ENCODE measurements around the gene FAU.

FAU gene

GRCh38 chr11:65107078-65107477 lies 14.9 kb downstream of the FAU start:
- DNase-seq = no peak

GRCh38 chr11:65104628-65105027 lies 17.3 kb downstream of the FAU start:
- no peak for DNase-seq

DNA sequence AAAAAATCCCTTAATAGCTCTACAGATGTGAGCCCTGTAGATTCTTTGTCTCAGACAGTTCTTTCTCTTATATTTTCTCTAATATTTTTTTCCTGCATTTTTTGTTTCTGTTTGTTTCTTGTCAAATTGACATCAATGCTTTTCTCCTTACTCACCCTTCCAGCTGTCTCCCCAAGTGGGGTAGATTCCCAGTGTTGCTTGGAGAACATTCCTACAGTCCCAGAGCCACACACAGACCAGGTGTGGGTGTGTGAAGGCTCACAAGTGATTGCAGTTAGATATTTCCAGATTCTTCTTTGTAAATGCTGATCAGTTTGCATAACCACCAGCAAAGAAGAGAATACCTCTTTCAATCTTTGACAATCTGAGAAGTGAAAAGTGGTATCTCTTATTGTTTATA lies 18.5 kb downstream of the FAU start:
- no peak for DNase-seq

DNA sequence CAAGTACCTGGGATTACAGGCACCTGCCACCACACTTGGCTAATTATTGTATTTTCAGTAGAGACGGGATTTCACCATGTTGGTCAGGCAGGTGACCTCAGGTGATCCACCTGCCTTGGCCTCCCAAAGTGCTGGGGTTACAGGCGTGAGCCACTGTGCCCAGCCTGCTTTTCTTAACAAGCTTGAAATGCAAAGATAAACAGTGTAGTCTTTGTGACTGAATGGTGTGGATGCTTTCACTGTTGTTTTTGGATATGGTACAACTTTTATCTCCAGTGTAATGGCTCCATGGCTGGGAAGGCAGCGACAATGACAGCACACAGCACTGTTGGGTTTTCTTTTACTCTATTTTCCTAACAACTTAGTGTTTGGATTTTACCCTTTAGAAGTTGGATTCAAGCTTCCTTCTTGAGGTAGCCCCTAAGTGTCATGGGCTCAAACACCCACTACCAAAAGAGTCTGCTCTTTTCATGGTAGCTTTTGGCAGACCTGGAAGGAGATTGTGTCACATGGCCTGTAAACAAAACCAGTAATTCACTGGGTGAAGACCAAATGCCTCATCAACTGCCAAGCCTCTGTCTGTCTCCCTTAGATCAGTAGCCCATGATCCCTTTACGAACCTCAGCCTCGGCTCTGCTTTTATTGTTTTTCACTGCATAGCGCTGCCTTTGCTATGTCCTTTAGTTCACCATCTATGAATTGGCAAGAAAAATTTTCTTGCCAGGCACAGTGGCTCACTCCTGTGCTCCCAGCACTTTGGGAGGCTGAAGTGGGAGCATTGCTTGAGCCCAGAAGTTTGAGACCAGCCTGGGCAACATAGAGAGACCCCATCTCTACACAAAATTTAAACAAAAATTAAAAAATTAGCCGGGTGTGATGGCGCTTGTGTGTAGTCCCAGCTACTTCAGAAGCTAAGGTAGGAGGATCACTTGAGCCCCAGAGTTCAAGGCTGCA lies 19.5 kb downstream of the FAU start:
- no peak for DNase-seq

- DNase-seq = no peak
Observed at GRCh38 chr11:65100674-65101350, 21.1 kb downstream of the FAU start.

DNA sequence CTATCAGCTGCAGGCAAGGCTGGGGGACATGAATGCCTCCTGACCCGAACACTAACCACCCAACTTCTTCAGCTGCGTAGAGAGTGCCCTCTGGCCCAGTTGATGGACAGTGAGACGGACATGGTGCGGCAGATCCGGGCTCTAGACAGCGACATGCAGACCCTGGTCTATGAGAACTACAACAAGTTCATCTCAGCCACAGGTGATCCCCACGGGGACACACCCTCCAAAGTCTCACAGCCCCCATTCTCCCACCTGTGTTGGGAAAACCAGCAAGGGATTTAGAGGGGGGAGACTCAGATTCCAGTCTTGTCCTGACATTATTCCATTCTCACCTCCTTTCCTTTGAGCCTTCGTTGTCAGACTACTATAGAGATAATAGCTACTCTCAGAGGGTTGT lies 25.0 kb downstream of the FAU start:
- no peak for DNase-seq

DNA sequence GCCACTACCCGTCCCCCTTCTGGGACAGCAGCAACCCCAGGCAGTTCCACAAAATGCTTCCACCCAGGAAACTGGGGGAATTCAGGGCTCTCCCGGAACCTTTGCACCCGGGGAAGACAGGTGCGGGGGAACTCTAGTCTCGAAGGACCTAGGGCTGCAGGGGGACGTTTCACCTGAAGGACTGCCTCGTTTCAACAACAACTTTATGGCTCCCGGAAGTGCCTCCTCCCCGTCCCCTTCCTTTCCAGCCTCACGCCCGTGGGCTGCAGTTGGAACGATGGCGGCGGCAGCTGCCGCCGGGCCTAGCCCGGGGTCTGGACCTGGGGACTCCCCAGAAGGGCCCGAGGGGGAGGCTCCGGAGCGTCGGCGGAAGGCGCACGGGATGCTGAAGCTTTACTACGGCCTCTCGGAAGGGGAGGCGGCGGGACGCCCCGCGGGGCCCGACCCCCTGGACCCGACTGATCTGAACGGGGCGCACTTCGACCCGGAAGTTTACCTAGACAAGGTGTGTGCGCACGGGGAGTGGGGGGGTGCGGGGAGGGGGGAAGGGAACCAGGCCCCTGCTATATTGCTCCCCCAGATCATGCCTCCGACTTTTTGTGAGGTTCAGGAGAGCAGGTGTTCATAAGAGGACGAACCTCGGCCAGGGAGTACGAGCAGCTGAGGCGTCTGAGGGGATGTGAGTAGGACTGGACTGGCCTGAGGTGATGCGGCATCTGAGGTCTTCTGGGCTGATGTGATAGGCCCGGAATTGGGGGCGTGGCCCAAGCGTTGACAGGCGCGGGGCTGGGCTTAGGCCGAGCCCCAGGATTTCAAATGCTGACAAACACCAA lies 25.7 kb downstream of the FAU start, which contains the start of gene VPS51:
Gene VPS51, plus strand, starts transcription at position 241 of the 833 bp plus-strand sequence. Its CDS starts 37 bp downstream, at position 278.
- peak; percentile 78 for DNase-seq

- no peak for DNase-seq
Observed at GRCh38 chr11:65095427-65095826, 26.5 kb downstream of the FAU start.

- DNase-seq = no peak
Observed at GRCh38 chr11:65090628-65091027, 31.3 kb downstream of the FAU start.

DNA sequence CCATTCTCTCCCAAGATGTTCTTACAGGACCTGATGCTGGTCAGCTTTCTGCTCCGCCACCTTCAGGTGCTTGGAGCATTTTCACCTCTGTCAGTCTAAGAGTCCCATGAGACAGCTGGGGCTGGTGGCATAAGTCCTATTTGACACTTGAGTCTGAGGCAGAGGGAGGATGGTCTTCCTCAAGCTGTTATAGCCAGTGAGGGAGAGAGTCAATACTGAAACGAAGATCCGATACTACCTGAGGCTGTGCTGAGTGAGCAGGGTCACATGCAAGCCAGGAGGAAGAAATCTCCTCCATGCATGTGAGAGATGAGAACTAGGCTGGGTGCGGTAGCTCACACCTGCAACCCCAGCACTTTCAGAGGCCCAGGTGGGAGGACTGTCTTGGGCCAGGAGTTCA lies 32.3 kb downstream of the FAU start:
- DNase-seq = no peak

GRCh38 chr11:65087827-65088226 lies 34.1 kb downstream of the FAU start:
- DNase-seq = no peak

- no peak for DNase-seq
Observed at GRCh38 chr11:65087216-65087615, 34.7 kb downstream of the FAU start.

GRCh38 chr11:65086809-65087208 lies 35.1 kb downstream of the FAU start:
- DNase-seq = no peak

DNA sequence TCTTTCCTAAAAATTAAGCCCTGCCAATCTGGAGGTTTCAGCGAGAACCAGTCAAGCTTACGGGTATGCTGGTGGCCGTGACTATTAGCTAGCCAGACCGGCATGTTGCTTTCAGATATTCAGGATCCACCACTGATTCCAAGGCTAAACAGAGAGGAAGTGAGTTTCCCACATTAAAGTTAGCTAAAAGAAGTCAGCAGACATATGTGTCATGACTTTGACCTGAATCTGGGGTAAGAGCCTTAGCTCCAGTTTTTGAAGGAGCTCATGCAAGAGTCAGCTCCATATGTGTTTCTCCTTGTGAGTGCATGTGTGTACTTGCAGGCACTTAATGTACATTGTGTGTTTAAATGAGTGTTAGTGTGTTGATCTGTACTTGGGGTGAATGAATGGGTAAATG lies 36.5 kb downstream of the FAU start:
- DNase-seq = no peak

DNA sequence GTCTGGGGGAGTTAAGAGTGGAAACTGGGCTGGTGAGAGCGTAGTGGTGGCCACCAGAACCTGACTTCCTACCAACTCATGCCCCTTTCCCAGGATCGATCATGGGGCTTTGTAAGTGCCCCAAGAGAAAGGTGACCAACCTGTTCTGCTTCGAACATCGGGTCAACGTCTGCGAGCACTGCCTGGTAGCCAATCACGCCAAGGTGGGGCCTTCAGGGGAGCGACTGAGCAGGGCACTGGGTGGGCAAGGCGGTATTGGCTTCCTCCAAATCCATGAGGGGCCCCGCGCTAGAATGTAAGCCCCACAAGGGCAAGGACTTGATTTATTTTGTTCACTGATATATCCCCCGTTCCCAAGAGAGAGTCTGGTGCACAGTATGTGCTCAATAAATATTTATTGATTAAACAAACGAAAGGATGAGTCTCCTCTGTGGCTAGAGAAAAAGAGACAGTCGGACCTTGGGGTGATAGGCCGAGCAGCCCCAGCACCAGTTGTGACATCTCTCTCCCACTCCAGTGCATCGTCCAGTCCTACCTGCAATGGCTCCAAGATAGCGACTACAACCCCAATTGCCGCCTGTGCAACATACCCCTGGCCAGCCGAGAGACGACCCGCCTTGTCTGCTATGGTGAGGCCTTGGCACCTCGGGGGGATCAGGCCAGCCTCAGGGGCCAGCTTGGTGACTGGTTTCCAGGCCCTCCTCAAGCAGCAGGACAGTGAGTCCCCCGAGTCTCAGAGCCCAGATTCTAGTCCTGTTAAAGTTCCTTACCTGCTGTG lies 37.1 kb downstream of the FAU start:
- DNase-seq = no peak

GRCh38 chr11:65083834-65084597 lies 37.9 kb downstream of the FAU start, which contains the start of the genes CDCA5 and ZFPL1:
CDCA5 (minus strand) TSS chr11:65084040; CDS start chr11:65083978, 62 bp downstream.
ZFPL1 (plus strand) TSS chr11:65084222; CDS start chr11:65084699, 477 bp downstream.
- DNase-seq = peak; percentile 93

GRCh38 chr11:65083134-65083833 lies 38.6 kb downstream of the FAU start:
- no peak for DNase-seq

GRCh38 chr11:65078786-65079342 lies 43.1 kb downstream of the FAU start:
- no peak for DNase-seq

GRCh38 chr11:65078151-65078550 lies 43.8 kb downstream of the FAU start:
- peak; percentile 68 for DNase-seq

DNA sequence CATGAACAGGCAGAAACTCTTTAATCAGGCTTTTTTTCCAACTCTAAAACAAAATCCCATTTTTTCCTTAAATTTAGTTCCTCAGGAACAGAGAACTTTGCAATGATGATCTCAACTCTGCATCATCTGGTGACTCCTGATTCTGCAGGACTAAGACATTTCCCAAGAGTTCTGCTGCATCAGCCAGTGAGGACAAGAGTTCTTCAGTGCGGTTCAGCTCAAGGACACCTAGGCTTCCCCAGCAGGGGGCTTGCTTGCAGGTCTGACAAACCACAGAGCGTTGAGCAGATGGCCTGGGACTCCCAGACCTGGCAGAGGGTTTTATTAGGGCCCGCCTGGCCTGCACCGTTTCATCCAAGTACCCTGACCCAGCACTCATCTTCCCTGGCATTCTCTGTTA lies 44.5 kb downstream of the FAU start:
- DNase-seq = no peak
